GM23338 (cell line): ENCODE measurements around the gene CTNNA2.

Experiments
- CREB1 ChIP-seq: fragments of 250-450 bp; sonication (Bioruptor Pico); IDR thresholded peaks from 2 replicates; pipeline ENCODE4 v1.5.0; 2020; ENCODE audit warnings: low read depth, mild to moderate bottlenecking, moderate library complexity
- CTCF ChIP-seq, 2 experiments: fragments of 200-600 bp in 1 of 2; sonication (generic) in 1 of 2; conservative IDR thresholded peaks; 2 replicates each; pipeline versions ENCODE4 v1.5.1 to v1.6.1; 2016 to 2017; ENCODE audit warnings: antibody characterized with exemption in 2 of 2, low read depth in 2 of 2, mild to moderate bottlenecking in 2 of 2, moderate library complexity in 1 of 2
- ETS1 ChIP-seq: IDR thresholded peaks from 2 replicates; pipeline ENCODE4 v1.6.1; 2016; ENCODE audit warnings: antibody characterized with exemption
- EZH2 ChIP-seq: fragments of 200-600 bp; sonication (generic); IDR thresholded peaks from one replicate; pipeline ENCODE4 v1.8.0; 2017; ENCODE audit warnings: antibody characterized with exemption, mild to moderate bottlenecking, low read depth; ENCODE audit not compliant: unreplicated experiment
- EZH2phosphoT487 ChIP-seq: fragments of 200-600 bp; sonication (generic); IDR thresholded peaks from one replicate; pipeline ENCODE4 v1.8.1; 2018; ENCODE audit warnings: antibody characterized with exemption; ENCODE audit not compliant: unreplicated experiment
- POLR2AphosphoS5 ChIP-seq: IDR thresholded peaks from 2 replicates; pipeline ENCODE4 v1.6.1; 2016; ENCODE audit warnings: antibody characterized with exemption, low read depth
- REST ChIP-seq: IDR thresholded peaks from one replicate; pipeline ENCODE4 v1.6.1; 2018; ENCODE audit warnings: antibody characterized with exemption; ENCODE audit not compliant: unreplicated experiment
- STAT1 ChIP-seq: IDR thresholded peaks from one replicate; pipeline ENCODE4 v1.6.1; 2016; ENCODE audit warnings: antibody characterized with exemption; ENCODE audit not compliant: unreplicated experiment

- TF ChIP-seq CTCF (conservative IDR thresholded peaks at IDR 0.05; ENCODE audit: low read depth in 2 of 2) (no peak), ETS1 (no peak), CREB1 (CRISPR knock-in tag) (no peak), STAT1 (no peak), REST (no peak), EZH2 (no peak), EZH2phosphoT487 (no peak), POLR2AphosphoS5 (no peak)
These were observed 857.6 kb downstream of the CTNNA2 start for GRCh38 chr2:80370375-80371009.
